ENCODE results near the gene NCL.
A peak's percentile ranks its signal among the peaks of the same experiment; 100 is the strongest.
"Not testable (repeated sequence)": the region's sequence is repeated elsewhere in the genome, so short reads cannot be mapped to it uniquely, and the experiment has no call there.

The NCL gene

DNA sequence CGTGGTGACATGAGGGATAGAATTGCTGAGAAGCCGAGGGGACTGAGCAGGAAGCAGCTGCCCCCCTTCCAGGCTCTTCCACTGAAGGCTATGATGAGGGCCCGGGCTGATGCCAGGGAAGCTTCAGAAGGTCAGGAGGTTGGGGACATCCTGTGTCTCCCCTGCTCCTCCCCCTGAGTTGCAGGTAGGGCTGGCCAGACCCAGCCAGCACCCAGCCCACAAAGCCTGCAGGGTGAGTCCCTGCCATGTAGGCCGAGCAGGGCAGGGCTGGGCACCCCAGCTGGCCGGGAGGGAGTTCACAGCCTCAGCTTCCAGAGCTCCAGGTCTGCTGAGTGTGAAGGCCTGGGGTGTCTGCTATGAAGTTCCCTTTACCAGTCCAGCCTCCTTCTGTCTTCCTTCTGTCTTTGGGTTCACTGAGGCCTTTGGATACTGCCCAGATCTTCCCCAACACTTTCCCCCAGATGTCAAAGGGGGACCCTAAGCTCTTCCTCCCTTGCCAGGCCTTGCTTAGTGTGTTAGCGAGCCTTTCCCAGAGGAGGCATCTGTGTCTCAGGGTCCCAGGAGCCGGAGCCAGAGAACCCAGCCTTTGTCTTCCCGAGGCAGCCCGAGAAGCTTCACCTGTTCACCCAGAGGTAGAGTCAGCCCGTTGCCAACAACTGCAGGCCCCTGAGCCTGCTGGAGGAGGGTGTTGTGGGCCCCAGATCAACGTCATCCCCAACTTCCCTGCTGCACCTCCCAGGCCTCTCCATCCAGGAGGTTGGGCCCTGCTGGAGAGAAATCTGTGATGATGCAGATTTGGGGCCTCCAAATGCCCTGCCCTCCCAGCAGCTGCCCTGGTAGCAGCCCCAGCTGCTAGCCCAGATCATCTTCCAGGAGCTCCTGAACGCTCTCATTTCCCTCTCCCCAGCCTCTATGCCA, 3.6 kb upstream of the NCL start:
- DNase-seq: peak; percentile 60

DNA sequence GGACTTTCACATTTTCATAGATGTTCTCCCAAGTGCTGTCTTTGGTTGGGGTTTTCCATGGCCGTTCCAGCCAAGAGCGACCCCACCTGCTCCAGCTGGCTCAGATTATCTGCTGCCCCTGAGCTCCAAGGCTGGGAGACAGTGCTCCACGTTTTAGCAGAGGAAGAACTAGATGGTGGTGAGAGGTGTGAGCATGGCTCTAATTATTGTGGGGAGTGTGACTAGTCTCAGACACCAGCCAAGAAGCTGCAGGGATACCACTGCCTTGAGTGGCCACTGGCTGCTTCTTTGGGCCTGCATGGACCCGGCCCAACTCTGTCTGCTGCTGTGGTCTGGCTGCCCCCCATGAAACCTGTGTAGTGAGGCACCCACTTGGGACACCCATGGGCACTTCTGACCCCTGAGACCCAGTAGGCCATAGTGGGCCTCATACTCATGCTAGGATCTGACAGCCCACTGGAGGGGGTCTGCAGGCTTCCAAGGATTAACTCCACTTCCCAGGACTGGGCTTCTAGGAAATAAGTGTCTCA, 2.8 kb upstream of the NCL start:
- DNase-seq: peak; percentile 38

DNA sequence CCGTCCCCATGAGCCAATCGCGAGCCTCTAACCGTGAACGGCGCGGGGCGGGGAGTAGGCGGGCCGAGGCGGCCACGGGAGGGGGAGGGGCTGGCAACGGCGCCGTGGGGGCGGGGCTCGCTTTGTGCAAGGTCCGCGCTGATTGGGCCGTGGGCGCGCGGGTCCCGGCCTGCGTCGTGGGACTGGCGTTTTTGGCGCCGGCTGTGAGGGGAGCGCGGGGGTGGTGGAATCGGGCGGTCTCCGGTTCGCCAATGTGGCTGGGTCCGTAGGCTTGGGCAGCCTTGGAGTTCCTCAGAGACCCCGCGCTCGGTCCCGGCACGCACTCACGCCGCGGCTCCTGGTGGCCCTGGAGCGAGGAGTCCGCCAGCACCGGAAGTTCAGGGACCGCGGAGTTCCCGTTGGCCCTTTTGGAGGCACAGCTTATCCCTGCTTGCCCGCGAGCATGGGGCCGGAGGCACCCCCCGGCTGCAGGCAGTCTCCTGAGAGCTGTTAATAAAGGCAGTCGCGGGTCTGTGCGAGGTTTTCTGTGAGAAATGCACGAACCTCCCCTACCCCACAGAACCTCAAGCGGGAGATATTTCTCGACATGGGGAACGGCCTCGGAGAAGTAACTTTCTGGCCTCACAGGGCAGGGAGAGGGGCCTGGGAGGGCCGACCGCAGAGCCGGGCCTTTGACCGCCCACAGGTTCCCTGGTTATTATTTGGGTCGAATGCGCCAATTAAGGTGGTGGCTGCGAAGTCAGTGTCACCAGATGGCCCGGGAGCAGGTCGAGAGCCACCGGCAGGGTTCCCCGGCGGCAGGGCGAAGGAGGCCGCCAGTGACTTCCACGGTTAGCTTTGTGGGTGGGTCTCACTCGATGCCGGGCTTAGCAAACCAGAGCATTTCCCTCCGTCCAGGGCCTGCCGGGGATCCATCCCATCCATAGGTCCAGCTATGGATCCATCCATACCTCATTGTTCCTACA, 574 bp upstream of the NCL start:
- peak; percentile 99 for DNase-seq

DNA sequence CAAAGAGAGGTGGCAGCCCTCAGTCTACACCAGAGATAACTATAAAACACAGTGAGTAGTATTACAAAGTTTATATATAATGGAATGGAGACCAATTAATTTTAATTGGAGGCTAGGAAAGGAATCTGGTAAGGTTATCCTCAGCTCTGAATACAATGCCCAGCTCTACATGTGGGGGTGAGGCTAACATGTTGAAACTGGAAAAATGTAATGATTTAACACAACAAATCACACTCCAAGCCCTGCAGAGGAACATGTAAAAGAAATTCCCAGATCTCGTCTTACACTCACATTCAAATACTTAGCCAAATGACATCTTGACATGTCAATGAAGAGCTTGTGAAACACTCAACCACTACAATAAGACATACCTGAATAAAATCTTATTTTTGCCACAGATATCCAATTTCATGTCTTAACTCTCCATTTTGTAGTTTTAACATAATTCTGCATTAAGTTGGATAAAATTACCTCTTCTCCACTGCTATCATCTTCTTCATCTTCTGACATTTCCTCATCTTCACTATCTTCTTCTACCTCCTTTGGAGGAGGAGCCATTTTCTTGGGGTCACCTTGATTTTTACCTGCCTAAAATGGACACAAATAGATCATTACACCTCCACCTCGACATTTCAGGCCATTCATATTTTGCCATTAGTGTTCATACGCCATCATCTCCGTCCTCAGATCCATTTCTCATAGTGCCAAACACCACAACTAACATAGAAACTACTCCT, 1.4 kb downstream of the NCL start:
- DNase-seq: no peak

DNA sequence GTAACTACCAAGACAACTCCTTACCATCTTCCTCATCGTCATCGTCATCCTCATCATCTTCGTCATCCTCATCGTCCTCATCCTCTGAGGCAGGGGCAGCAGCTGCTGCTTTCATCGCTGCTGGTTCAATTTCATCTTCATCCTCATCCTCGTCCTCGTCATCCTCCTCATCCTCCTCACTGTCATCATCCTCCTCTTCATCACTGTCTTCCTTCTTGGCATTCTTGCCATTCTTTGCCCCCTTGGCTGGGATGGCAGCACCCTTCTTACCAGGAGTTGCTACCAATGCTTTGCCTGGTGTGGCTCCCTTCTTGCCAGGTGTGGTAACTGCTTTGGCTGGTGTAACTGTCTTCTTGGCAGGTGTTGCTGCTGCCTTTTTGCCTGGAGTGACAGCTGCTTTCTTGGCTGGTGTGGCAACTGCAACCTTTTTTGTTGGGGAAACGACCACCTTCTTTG, 2.7 kb downstream of the NCL start:
- peak; percentile 61 for DNase-seq

DNA sequence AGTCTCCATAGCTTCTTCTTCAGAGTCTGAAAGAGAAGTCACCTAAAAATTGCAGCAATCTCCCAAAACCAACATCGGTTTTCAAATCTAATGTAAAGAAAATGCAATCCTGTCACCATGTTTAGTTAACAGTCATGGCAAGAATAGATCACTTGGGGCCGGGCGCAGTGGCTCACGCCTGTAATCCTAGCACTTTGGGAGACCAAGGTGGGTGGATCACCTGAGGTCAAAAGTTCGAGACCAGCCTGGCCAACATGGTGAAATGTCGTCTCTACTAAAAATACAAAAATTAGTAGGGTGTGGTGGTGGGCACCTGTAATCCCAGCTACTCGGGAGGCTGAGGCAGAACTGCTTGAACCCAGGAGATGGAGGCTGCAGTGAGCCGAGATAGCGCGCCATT, 3.4 kb downstream of the NCL start:
- DNase-seq: peak; percentile 51

DNA sequence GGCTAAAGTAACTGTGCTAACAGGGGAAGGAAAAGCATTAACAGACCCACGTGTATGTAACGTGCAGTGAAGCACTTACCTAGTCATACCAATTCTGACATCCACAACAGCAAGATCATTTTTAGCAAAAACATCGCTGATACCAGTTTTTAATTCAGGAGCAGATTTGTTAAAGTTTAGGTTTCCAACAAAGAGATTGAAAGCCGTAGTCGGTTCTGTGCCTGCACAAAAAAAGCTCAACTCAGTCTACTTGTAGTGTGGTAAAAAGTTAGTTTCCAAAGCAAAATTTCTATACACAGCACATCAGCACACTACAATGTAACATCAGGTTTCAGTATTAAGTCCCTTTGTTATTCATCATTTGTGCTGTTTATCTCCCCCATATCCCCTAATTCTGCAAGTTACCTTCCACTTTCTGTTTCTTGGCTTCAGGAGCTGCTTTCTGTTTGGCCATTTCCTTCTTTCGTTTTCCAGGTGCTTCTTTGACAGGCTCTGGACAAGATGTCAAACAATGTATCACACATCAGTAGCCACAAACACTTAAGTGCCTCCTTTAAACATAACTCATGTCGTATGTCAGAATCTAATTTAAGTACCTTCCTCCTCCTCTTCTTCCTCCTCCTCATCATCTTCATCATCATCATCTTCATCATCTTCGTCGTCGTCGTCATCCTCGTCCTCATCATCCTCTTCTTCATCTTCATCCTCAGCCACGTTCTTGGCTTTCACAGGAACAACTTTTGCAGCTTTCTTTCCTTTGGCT, 4.0 kb downstream of the NCL start:
- peak; percentile 24 for DNase-seq

DNA sequence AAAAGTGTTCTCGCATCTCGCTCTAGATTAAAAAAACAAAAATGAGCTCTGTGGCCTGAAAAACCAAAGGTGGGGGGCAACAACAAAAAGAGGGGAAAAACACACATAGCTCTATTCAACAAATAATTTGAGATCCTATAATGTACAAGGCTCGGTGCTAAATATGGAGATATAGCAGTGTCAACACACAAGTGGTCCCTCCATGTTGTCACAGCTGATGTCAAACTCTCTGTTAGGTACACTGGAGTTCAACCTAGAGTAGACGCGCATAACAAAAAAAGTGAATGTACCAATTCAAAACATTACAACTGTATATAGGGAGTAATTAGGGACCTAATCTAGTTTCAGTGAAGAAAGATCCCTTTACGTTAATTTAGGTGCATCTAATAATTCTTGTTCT, 5.9 kb downstream of the NCL start:
- DNase-seq: no peak

DNA sequence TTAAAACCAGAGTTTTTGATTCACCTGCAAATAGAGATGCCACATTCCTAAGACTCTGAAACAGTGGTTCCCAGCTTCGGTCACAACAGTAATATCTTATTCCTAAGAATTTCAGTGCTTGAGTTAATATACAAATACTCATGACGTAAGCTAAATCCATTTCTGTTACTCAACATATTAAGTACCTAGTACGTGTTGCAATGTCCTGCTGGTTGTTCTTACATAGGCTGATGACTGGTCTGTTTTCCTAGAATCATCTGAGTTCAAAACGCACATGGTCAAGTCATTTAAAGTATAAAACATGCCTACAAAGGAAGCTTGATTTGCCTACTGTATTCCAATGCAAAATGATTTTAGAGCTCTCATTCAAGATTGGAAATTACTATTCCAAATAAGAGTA, 7.2 kb downstream of the NCL start:
- no peak for DNase-seq

DNA sequence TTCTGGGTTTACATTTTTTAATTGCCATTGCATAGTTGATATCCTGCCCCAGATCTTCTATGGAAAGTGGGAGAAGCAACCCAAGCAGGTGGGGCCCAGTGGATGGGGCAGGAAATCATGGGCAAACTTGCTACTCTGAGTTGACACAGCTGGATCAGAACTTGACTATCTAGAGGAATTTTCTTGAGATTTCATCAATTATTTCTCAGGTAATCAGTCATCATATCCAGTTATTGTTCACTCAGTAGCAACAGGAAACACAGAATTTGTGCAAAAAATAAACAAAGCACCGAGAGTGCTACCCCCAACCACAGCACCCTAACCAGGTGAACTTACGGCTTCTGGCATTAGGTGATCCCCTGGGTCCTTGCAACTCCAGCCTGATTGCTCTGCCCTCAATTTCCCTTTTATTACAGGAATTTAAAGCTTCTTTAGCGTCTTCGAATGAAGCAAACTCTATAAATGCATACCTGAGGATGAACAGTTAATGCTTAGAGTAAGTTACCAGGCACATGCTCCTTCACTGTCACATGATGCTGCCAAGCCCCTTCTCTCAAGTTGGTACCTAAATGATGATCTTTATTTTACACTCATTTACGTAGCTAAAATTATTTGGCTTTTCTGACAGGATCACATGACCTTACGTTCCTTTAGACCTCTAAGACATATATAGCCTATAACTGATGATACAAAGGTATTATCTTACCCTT, 7.8 kb downstream of the NCL start:
- DNase-seq: no peak

DNA sequence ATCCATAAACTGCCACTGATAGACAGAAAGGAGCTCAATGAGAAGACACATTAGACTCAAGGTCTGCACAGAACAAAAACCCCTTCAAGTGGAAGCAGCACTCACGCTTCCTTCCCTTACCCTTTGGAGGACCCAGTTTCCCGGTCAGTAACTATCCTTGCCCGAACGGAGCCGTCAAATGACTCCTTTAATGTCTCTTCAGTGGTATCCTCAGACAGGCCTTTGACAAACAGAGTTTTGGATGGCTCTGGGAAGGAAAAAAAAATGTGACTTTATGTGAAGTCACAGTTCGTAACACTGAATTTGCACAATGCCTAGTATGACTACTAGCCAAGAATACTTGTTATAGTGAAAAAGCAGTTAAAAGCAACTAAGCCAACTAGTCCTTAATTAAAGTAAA, 8.4 kb downstream of the NCL start:
- DNase-seq: no peak

DNA sequence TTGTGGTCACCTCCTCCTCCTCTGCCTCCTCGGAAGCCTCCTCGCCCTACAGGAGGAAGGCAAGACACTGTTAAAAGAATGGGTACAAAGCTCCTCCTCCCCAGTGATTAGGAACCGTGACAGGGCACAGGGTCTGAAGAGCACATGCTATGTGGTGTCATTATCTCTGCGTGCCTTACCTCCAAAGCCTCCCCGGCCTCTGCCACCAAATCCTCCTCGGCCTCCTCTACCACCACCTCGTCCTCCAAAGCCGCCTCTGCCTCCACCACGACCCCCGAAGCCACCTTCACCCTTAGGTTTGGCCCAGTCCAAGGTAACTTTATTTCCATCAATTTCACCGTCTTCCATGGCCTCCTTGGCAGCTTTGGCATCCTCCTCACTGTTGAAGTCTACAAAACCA, 9.1 kb downstream of the NCL start:
- no peak for DNase-seq

DNA sequence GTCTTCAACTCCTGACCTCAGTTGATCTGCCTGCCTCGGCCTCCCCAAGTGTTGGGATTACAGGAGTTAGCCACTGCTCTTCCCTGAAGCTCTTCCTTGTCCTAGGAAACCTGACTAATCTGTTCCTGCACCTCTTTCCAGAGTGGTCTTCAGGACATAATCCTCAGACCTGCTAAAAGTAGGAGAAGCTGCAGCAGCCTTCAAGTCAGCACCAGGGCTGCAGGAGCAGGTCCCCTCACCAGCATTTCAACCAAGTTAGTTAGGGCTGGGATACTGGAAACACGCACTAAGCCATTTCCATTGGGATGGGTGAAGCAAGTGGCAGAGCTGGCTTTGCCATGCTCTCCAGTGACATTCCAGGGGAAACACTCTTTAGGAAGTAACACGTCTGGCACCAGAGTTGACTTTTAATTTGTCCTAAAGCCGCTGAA, 9.9 kb downstream of the NCL start:
- DNase-seq: no peak

DNA sequence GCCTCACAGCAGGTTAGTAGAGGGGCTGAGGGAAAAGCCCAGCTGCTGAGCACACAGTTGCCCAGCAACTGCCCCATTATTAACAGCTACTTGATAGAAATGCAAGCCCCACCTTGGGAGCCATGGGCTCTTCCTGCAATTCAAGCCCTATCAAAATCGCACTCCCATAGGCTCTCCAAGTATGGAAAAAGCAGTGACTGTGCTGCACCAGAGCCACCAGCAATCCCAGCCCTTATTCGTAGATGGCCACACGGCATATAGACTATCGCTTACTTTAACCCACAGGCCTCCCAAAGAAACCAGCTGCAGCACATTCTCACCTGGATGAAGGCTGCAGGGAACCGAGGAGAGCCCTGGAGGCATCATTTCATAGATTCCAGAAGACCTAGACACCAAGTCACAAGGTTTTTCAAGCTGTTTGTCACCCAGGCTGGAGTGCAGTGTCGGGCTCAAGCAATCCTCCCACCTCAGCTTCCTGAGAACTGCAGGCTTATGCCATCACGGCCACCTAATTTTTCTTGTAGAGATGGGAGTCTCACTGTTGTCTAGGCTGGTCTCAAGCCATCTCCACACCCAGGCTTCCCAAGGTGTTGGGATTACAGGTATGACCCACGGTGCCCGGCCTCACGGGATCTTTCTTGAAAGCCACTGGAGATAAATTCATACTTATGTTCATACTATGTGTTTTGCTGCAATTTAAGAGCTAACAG, 11.3 kb downstream of the NCL start:
- DNase-seq: no peak

DNA sequence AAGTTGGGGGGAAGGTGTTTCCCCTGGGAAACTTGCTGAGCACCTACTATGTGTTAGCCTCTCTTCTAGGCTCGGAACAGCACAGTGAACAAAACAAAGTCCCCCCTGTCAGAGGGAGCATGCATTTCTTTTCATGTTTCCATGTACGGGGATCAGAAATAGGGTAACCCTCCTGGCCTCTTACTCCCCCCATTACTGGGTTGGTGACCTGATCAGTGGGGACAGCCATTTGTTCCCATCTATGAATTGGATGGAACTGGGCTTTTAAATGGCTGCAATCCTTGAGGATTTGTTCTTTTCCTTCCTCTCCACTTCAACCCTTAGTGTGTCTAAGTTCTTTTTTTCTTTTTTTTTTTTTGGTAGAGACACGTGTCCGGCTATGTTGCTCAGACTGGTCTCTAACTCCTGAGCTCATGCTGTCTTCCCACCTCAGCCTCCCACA, 13.7 kb downstream of the NCL start:
- no peak for DNase-seq

DNA sequence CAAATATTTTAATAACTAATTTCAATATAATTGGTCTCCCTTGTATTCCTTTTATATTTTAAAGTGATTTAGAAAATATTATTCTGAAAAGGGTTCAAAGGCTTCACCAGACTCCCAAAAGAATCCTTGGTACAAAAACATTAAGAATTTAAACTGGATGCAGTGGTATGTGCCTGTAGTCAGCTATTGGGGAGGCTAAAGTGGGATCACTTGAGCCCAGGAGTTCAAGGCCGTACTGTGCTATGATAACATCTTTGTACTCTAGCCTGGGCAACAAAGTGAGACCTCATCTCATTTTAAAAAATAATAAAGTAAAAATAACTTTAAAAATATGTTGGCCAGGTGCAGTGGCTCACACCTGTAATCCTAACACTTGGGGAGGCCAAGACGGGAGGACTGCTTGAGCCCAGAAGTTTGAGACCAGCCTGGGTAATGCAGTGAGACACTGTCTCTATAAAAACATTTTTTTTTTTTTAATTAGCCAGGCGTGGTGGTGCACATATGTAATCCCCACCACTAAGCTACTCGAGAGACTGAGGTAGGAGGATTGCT, 14.7 kb downstream of the NCL start:
- no peak for DNase-seq

DNA sequence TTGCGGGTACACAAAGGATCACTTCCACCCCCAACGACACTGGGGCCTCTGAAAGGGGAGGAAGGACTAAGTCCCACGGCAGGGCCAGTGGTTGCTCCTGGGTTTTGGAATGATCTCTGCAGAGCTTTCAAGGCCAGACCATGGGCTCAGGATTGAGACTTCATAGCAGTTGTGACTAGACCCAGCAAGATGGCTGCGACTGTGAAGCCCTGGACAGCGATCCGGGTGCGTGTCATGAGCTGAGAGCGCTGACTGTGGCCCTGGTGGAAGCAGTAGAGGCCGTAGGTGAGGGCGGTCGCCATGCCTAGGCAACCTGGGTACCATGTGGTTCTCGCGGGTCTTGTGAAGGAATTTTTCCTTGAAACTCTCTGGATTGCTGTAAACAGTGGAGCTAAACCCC, 27.3 kb downstream of the NCL start:
- DNase-seq: no peak

DNA sequence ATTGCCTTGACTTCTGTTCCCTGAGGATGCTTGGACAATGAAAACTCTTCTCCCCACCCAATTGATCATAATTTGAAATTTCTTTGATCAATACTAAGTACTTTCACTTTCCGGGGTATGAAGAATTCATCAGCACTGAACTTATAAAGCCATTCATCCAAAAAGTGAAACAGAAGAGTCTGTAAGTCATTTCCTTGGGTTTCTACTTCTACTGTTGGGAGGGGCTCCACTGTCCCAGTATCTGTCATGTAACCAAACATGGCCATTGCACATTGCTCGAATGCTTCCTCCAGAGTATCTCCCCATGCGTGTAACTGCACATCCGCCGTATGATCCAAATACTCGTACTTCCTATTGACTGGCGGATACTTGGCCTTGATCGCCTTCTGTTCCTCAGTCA, 30.3 kb downstream of the NCL start:
- no peak for DNase-seq

DNA sequence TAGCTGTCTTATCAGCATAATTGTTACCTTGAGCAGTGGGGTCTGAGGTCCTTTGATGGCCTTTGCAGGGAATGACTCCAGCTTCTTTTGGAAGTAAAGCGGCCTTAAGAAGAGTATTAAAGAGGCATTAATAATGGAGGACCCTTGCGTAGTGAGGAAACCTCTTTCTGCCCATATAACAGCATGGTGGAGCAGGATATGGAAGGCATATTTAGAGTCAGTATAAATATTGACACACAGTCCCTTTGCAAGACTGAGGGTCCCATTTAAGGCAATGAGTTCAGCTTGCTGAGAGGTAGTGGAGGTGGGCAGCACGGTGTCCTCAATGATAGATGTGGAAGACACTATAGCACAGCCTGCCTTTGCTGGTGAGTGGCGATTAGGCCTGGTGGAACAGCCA, 32.7 kb downstream of the NCL start:
- peak; percentile 22 for DNase-seq

DNA sequence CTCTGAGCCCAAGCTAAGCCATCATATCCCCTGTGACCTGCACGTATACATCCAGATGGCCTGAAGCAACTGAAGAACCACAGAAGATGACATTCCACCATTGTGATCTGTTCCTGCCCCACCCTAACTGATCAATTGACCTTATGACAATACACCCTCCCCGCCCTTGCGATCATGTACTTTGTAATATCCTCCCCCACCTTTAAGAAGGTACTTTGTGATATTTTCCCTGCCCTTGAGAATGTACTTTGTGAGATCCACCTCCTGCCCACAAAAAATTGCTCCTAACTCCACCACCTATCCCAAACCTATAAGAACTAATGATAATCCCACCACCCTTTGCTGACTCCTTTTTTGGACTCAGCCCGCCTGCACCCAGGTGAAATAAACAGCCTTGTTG, 33.8 kb downstream of the NCL start:
- not testable (repeated sequence) for DNase-seq
